Measurements from ENCODE around the gene RTN4R. TPM values are rescaled to one million over a fixed set of nuclear protein-coding genes. Genes with fewer than 3 reads are reported as not detected.
"Not testable (repeated sequence)": the region's sequence is repeated elsewhere in the genome, so short reads cannot be mapped to it uniquely, and the experiment has no call there.

The RTN4R gene
- total RNA-seq, 1 donor from 2014 or later = 0.43 TPM

DNA sequence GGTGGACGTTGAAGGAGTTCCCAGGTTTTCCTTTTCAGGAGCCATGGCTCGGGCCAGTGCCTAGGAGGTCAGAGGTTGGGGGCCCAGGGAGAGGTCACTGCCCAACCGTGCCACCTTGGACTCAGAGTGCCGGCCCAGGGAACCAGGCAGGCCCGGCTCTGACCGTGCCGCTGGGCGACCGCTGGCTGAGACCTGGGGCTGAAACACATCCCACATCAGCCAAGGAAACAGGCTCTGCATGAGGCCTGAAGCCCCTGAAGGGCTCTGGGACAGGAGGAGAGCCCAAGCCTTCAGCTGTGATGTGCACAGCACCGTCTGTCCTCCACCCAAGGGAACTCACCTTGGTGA lies 21.9 kb upstream of the RTN4R start:
- Histone ChIP-seq H3K9me3 (no peaks in the 10 kb centered on the region), H3K4me1 (no peaks in the 10 kb centered on the region), H3K36me3 (no peaks in the 10 kb centered on the region), H3K27ac (no peak overlapping the region), H3K27me3 (no peaks in the 10 kb centered on the region), H3K4me3 (no peak overlapping the region)
- TF ChIP-seq CTCF (IDR thresholded peaks at IDR 0.05) = no peak
- intact Hi-C loops (cut with DNase I) = no loop called here
- DNase-seq (ENCODE audit: low spot score in 2 of 2) = no peak

- H3K36me3 ChIP-seq; H3K4me3 ChIP-seq; H3K4me1 ChIP-seq; intact Hi-C loops (cut with DNase I); DNase-seq (ENCODE audit: low spot score in 2 of 2); H3K27me3 ChIP-seq; H3K27ac ChIP-seq; H3K9me3 ChIP-seq: not testable (repeated sequence)
Observed at GRCh38 chr22:20289182-20290044, 21.3 kb upstream of the RTN4R start.

DNA sequence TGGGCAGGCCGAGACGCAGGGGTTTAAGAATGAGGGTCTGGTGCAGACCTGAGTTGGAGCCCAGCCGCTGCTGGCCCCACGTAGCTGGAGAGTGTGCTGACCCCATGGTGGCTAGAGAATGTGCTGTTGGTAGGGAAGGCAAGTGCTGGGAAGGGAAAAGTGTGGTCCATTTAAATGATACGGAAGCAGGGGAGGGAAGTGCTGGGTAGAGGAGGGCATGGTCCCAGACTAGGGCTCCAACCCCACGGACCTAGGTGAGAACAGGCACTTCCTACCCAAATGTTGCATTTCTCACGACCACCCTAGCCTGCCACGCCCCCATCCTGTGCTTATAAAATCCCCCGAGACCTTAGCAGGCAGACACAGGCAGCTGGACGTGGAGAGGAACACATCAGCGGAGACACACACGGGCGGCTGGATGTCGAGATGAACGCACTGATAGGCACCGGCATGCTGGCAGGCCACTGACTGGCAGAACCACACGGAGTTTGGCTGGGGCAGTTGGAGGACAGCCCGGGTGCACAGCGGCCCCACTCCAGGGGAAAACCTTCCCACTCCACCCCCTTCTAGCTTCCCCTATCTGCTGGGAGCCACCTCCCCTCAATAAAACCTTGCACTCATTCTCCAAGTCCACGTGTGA lies 18.8 kb upstream of the RTN4R start:
- H3K4me3 ChIP-seq; H3K27ac ChIP-seq; H3K36me3 ChIP-seq; DNase-seq (ENCODE audit: low spot score in 2 of 2); intact Hi-C loops (cut with DNase I); H3K9me3 ChIP-seq; H3K4me1 ChIP-seq; H3K27me3 ChIP-seq: not testable (repeated sequence)

DNA sequence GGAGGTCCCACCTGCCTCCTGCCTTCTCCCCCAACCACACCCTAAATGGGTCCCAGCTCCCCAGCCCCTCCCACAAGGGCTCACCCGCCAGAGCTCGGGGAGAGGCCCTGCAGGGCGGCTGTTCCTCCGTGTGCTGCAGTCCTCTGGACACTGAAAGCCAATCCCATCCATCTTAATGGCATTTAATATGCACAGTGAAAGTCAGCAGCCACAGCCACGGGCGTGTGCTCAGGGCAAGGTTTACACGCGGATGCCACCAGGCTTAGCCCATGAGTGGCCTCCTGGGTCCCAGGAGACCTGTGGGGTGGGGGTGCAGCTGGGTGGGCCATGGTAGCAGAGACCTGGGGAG lies 18.2 kb upstream of the RTN4R start:
- H3K4me1 ChIP-seq; H3K9me3 ChIP-seq; intact Hi-C loops (cut with DNase I); H3K27ac ChIP-seq; H3K4me3 ChIP-seq; DNase-seq (ENCODE audit: low spot score in 2 of 2); H3K27me3 ChIP-seq; H3K36me3 ChIP-seq: not testable (repeated sequence)

GRCh38 chr22:20285473-20286311 lies 17.6 kb upstream of the RTN4R start:
- TF ChIP-seq CTCF (IDR thresholded peaks at IDR 0.05) = peak; percentile 18 to 85 (median 82)
- H3K9me3 ChIP-seq, H3K36me3 ChIP-seq, H3K27me3 ChIP-seq, H3K4me3 ChIP-seq, H3K4me1 ChIP-seq, H3K27ac ChIP-seq: not testable (repeated sequence)
- DNase-seq (ENCODE audit: low spot score in 2 of 2) = peak in 1 of 2 donors; percentile 83
- intact Hi-C loops (cut with DNase I) = loop anchor here (1.0 kb wide), 2 partner anchors 17 to 128 kb away; partner anchors contain the start of gene RTN4R

- no peak for TF ChIP-seq CTCF (IDR thresholded peaks at IDR 0.05)
- Histone ChIP-seq H3K4me1 (no peaks in the 10 kb centered on the region), H3K4me3 (no peak overlapping the region), H3K27me3 (no peaks in the 10 kb centered on the region), H3K9me3 (no peaks in the 10 kb centered on the region), H3K27ac (no peak overlapping the region), H3K36me3 (no peaks in the 10 kb centered on the region)
- no peak for DNase-seq (ENCODE audit: low spot score in 2 of 2)
- intact Hi-C loops (cut with DNase I) = loop anchor here (1.0 kb wide), 2 partner anchors 16 to 127 kb away; partner anchors contain the start of gene RTN4R
Observed at GRCh38 chr22:20284471-20285086, 16.5 kb upstream of the RTN4R start.

Data from ascending aorta (tissue), 2 donors.